Measurements from ENCODE around the gene HFM1.

GRCh38 chr1:91397605-91398004 lies 7.0 kb downstream of the HFM1 start:
- TF ChIP-seq TARDBP (IDR thresholded peaks at IDR 0.05) (no peak), FOXM1 (IDR thresholded peaks at IDR 0.05; ENCODE audit: borderline replicate concordance) (no peak), SUZ12 (IDR thresholded peaks at IDR 0.05) (no peak), HDGF (IDR thresholded peaks at IDR 0.05; ENCODE audit: borderline replicate concordance) (no peak), ELF4 (IDR thresholded peaks at IDR 0.05) (no peak), NFRKB (IDR thresholded peaks at IDR 0.05) (no peak), ARNT (IDR thresholded peaks at IDR 0.05) (no peak), BHLHE40 (IDR thresholded peaks at IDR 0.05; ENCODE audit: borderline replicate concordance) (no peak), FOXK2 (IDR thresholded peaks at IDR 0.05) (no peak), SP1 (IDR thresholded peaks at IDR 0.05) (no peak), FOXA1 (IDR thresholded peaks at IDR 0.05) (no peak), PKNOX1 (IDR thresholded peaks at IDR 0.05) (no peak), ZNF384 (IDR thresholded peaks at IDR 0.05) (no peak), LEF1 (IDR thresholded peaks at IDR 0.05; ENCODE audit: borderline replicate concordance) (no peak)

Measured in HEK293T (cell line).